Vagina (tissue), 2 donors: ENCODE results near the gene CARM1.

Experiments used
- CTCF ChIP-seq, 3 experiments: fragments of 450-650 bp in 2 of 3; fragments of 200-600 bp in 1 of 3; sonication (generic) in 1 of 3; IDR thresholded peaks; one replicate each; pipeline ENCODE4 v1.5.1; 2017 to 2019; ENCODE audit warnings: antibody characterized with exemption in 3 of 3, mild to moderate bottlenecking in 2 of 3, moderate library complexity in 2 of 3
- POLR2A ChIP-seq, 2 donors: fragments of 450-650 bp; IDR thresholded peaks; one replicate each; pipeline ENCODE4 v1.6.1; 2017; ENCODE audit warnings: antibody characterized with exemption in 2 of 2, mild to moderate bottlenecking in 2 of 2, moderate library complexity in 2 of 2

GRCh38 chr19:10964903-10965302 lies 93.5 kb downstream of the CARM1 start:
- no peak for TF ChIP-seq CTCF (IDR thresholded peaks at IDR 0.05)
- no peak for TF ChIP-seq POLR2A (IDR thresholded peaks at IDR 0.05)
